Endothelial cell of umbilical vein (primary cell): Measurements from ENCODE around the gene GATA2.

ENCODE experiments used
- CTCF ChIP-seq, 2 donors: IDR thresholded peaks; 1 replicate in 1 of 2; 2 replicates in 1 of 2; pipeline ENCODE4 v1.5.1; 2011; ENCODE audit warnings: low read length in 2 of 2, mild to moderate bottlenecking in 2 of 2, moderate library complexity in 2 of 2, control low read depth in 1 of 2, inconsistent platforms in 1 of 2, low read depth in 1 of 2; ENCODE audit not compliant: insufficient read depth in 1 of 2; ENCODE audit errors: extremely low read depth in 1 of 2
- EZH2 ChIP-seq: IDR thresholded peaks from 2 replicates; pipeline ENCODE4 v1.6.1; 2012; ENCODE audit warnings: borderline replicate concordance, low read depth, mild to moderate bottlenecking, moderate library complexity, low read length, inconsistent platforms; ENCODE audit not compliant: severe bottlenecking
- JUN ChIP-seq: IDR thresholded peaks from 2 replicates; pipeline ENCODE4 v1.6.1; 2011; ENCODE audit warnings: borderline replicate concordance, low read depth; ENCODE audit not compliant: insufficient read length, insufficient read depth
- MAX ChIP-seq: IDR thresholded peaks from 2 replicates; pipeline ENCODE4 v1.6.1; 2011; ENCODE audit not compliant: insufficient read depth, insufficient read length
- POLR2A ChIP-seq: IDR thresholded peaks from 2 replicates; pipeline ENCODE4 v1.6.1; 2012; ENCODE audit warnings: low read depth, mild to moderate bottlenecking, control low read depth, low read length
- POLR2AphosphoS5 ChIP-seq: IDR thresholded peaks from 2 replicates; pipeline ENCODE4 v1.6.1; 2012; ENCODE audit warnings: low read depth, mild to moderate bottlenecking, control low read depth, low read length, moderate library complexity; ENCODE audit not compliant: insufficient read depth

GRCh38 chr3:128463354-128463753 is 29.6 kb downstream of the GATA2 start:
- TF ChIP-seq POLR2A (no peak), CTCF (IDR thresholded peaks at IDR 0.05; ENCODE audit: extremely low read depth in 1 of 2, insufficient read depth in 1 of 2, low read depth in 1 of 2, low read length in 2 of 2) (no peak), MAX (no peak), POLR2AphosphoS5 (no peak), EZH2 (no peak), JUN (no peak)
